22Rv1 (cell line): Measurements from ENCODE around the gene ENKUR.
"Not testable (repeated sequence)": the region's sequence is repeated elsewhere in the genome, so short reads cannot be mapped to it uniquely, and the experiment has no call there.

Source experiments
- ZFX ChIP-seq: fragments of 450-650 bp; IDR thresholded peaks from 2 replicates; pipeline ENCODE4 v1.6.1; 2017; ENCODE audit warnings: antibody characterized with exemption, borderline replicate concordance
- TF ChIP-seq, protein P1 (sequence below): fragments of 450-650 bp; IDR thresholded peaks from 2 replicates; pipeline ENCODE4 v1.5.1; 2017; ENCODE audit warnings: mild to moderate bottlenecking

DNA sequence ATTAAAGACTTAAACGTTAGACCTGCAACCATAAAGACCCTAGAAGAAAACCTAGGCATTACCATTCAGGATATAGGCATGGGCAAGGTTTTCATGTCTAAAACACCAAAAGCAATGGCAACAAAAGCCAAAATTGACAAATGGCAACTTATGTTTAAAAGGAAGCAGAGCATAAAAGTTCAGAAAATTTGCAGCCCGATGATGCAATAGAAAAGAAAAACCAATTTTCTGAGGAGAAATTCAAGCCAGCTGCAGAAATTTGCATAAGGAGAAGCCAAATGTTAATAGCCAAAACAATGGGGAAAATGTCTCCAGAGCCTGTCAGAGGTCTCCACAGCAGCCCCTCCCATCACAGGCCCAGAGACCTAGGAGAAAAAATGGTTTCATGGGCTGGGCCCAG, 4.4 kb downstream of the ENKUR start:
- TF ChIP-seq, protein P1, sequence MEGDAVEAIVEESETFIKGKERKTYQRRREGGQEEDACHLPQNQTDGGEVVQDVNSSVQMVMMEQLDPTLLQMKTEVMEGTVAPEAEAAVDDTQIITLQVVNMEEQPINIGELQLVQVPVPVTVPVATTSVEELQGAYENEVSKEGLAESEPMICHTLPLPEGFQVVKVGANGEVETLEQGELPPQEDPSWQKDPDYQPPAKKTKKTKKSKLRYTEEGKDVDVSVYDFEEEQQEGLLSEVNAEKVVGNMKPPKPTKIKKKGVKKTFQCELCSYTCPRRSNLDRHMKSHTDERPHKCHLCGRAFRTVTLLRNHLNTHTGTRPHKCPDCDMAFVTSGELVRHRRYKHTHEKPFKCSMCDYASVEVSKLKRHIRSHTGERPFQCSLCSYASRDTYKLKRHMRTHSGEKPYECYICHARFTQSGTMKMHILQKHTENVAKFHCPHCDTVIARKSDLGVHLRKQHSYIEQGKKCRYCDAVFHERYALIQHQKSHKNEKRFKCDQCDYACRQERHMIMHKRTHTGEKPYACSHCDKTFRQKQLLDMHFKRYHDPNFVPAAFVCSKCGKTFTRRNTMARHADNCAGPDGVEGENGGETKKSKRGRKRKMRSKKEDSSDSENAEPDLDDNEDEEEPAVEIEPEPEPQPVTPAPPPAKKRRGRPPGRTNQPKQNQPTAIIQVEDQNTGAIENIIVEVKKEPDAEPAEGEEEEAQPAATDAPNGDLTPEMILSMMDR = not testable (repeated sequence)
- TF ChIP-seq ZFX = not testable (repeated sequence)
